HG03159 (cell line): ENCODE results near the gene PAQR4.
A peak's percentile ranks its signal among the peaks of the same experiment; 100 is the strongest.

ENCODE experiments used
- ATAC-seq: cut with Tn5 transposase; IDR thresholded peaks from one replicate; pipeline ENCODE4 v1.9.1; 2021; ENCODE audit warnings: mild to moderate bottlenecking, moderate library complexity; ENCODE audit not compliant: unreplicated experiment

The PAQR4 gene

DNA sequence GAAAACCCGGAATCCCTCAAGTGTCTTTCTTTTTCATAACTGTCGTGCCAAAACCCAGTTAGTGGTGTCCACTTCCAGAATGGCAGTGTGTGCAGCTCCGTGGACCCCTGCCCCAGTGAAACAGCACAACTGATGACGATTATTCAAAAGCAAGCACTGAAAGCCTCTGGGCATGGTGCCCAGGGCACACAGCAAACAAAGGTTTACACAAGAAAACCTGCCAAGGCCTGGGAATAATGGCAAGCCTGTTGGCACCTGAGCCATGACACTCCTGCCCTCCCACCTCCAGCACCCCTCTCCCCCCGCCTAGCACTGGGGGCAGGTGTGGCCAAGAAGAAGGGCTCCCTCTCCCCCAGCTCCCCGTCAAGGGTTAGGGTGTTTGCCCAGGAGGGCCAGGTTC lies 8.3 kb downstream of the PAQR4 start:
- ATAC-seq, result no peak

DNA sequence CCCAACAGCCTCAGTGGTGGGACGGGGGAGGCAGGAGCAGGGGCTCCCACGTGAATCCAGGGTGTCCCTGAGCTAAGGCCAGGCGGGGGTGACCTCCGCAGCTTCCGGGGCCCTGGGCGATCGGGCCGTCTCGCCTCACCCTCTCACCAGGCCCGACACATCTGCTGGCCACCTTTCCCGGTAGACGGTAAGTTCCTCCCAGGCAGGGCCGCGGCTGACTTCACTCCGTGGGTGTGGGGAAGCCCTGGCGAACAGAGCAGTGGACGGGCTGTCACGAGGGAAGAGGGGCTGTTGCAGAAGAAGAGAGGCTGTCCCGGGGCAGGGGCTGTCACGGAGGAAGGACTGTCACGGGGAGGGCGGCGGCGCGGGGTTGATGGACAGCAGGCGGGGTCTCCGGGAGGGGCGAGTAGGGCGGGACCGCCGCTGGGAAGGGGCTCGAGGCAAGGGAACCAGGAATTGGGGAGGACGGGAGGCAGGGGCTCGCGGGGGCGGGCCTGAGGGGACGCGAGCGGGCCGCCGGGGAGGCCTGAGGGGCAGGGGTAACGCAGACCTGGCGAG lies 10.6 kb downstream of the PAQR4 start:
- ATAC-seq, result no peak

DNA sequence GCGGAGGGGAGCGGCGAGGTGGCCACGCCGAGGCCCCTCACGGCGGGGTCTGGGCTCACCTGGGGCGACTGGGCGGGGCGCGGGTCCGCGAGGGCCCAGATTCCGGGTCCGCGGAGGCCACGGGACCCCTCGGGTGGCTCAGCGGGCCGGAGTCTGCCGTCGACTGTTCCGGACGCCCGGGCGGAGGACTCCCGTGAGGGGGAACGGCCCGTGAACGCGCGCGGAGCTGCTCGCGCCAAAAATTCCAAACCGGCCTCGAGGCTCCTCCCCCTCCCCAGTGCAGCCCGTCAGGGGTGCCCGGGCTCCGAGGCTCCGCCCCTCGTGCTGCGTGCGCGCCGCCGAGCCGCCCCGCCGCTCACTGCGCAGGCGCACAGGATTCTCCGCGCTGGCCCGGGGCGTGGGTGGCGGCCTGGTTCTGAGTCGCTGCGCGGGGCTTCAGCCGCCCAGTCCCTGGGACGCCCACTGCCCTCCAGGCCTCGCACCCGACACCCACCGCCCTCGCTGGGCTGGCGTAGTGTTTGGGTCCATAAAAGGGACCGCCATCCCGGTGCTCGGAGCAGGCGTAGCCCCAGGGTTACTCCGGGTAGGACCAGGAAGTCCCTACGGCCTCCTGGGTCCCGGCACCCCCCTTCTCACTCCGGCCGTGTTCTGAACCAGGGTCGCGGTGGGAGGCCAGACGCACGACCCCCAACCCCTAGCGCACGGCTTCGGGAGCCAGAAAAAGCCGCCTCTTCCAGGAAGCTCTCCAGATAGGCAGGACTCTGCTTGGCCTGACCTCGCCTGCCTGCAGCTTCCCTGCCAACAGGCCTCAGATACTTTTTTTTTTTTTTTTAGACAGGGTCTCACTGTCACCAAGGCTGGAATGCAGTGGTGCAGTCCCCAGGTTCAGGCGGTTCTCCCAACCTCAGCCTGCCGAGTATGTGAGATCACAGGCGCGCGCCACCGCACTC lies 11.4 kb downstream of the PAQR4 start, which contains the start of gene PKMYT1:
TSS of gene PKMYT1 (minus strand) at position 220 of the 950 bp plus-strand sequence. CDS start 789 bp downstream, outside the sequence.
- ATAC-seq, result peak; percentile 76

DNA sequence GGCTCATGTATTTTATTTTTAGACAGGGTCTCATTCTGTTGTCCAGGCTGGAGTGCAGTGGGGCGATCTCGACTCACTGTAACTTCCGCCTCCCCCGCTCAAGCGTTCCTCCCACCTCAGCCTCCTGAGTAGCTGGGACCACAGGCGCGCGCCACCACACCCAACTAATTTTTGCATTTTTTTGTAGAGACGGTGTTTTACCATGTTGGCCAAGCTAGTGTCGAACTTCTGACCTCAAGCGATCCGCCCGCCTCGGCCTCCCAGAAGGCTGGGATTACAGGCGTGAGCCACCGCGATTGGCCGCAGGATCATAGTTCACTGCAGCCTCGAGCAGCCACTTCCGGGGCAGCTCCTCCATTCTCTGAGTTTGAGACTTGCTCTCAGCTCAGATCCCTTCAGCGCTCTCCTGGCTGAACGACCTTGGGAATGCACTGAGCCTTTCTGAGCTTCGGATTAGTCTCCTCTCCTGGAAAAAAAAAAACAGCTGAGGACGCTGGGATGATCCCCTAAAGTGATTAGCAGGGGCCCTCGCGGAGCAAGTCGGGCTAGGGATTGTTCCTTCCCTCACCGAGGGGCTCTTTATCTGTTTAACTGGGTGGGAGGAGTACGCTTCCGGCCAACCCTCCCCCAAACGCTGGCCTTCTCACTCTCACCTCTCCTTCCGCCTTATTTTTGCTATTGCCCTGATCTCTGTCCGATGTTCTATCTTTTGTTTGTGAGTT lies 12.2 kb downstream of the PAQR4 start:
- ATAC-seq, result no peak

DNA sequence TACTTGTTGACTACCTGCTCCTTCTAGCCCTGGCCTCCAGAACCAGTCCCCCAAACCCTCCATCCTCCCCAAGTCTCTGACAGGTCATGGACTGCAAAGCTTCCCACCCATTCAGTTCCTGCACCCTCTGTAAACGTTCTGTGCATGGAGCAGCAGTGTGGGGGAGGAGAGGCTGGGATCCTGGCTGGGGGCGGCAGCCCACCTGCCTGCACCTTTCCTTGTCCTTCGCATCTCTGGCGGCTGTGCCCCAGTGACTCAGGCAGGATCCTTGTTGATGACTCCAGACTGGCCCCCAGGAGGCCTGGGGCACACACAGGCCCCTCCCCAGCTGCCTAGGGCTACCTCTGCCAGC lies 12.7 kb downstream of the PAQR4 start:
- no peak for ATAC-seq

DNA sequence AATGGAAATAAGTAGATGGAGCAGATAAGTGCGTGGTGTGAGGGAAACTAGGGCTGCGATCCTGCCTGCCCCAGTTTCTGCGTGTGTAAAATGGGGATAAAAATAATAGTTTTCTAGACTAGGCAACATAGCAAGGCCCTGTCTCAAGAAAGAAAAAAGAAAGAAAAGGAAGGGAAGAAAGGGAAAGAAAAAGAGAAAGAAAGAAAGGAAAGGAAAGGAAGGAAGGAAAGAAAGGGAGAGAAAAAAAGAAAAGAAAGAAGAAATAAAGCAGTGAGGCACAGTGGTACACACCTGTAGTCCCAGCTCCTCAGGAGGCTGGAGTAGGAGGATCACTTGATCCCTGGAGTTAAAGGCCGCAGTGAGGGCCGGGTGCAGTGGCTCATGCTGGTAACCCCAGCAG lies 13.3 kb downstream of the PAQR4 start:
- ATAC-seq, result no peak

DNA sequence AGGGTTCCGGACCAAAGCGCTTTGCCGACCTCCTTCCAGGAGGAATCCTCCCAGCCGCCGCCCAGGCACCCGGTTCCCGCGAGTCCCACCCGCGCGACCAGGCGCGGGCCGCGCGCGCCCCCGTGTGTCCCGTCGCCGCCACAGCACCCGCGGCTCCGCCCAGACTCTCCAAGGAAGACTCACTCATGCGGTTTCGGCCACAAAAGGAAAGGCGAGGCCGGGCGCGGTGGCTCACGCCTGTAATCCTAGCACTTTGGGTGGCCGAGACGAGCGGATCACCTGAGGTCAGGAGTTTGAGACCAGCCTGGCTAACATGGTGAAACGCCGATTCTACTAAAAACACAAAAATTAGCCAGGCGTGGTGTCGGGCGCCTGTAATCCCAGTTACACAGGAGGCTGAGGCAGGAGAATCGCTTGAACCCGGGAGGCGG lies 14.6 kb downstream of the PAQR4 start:
- ATAC-seq, result no peak

DNA sequence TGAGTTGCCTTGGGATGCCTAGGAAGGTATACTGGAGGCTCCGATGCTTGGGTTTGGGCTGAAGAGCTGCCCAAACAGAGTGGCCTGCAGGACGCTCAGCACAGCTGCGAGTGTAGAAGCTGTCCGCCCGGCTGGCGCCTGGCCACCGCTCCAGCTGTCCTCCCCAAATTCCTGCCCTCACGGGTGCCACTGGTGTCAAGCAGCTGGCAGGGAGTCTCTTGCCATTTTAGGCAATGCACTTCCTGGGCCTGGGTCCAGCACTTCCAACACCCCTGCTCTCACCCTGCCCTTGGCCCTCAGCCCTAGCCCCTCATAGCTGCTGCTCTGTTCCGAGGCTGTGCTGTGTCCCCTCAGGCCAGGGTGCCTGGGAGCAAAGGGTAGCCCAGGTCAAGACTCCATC lies 16.3 kb downstream of the PAQR4 start:
- ATAC-seq, result no peak

DNA sequence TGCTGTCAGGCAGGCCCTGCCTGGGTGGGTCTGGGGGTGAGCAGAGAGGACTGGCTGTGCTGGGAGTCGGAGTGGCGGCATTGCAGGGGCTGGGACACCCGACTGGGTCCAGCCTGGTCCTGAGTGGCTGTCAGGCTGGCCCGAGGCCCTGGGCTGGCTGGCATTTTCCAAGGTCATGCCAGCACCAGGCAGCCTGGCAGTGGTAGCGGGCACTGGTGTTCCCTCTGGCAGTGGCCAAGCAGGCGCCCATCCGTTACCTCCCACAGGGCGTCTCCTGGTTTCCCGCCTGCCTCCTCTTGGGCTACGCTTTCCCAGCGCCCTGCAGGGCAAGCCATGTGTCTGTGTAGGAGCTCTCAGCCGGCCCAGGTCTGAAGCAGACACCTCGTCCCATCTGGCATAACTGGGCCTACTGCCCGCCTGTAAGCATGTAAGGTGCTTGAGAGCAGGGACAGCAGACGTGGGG lies 16.8 kb downstream of the PAQR4 start:
- ATAC-seq, result no peak

DNA sequence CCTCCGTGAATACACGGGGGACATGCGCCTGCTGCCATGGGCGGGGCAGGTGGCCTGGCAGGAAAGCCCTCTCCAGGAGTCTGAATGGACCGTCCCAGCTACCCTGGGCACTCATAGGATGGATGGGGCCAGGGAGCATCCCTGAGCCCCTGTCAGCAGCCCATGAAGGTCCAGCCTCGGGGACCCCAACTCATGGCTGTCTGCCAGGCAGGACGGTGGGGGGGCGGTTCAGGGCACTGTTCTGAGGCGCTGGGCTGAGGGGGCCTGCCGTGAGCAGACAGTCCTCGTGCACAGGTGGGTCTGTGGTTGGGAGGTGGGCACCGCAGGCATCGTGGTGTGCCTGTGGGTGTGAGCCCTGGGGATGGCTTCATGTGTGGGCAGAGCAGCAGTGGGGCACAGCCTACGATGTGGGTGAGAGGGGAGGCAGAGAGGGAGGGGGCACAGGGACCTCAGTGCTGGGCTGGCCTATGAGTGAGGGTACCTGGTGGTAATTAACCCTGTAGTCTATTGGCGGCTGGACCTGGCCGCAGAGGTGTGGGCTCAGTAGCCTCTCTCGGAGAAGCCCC lies 17.6 kb downstream of the PAQR4 start:
- ATAC-seq, result no peak

DNA sequence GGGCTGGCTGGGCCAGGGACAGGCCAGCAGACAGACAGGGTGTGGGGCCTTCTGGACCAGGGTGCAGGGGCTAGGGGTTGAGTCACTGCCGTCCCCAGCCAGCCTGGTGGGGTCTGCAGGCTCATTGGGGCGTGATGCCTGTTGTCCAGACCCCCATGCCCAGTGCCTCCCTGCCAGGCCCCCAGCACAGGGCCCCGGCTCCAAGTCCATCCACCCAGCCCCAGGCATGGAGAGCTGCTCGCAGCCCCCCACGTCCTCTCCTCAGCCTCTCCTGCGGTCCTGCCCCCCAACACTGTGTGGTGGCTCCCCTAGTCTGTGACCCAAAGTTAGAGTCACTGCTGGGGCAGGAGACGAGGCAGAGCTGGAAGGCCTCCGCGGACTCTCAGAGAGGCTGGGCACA lies 18.1 kb downstream of the PAQR4 start:
- ATAC-seq, result no peak

DNA sequence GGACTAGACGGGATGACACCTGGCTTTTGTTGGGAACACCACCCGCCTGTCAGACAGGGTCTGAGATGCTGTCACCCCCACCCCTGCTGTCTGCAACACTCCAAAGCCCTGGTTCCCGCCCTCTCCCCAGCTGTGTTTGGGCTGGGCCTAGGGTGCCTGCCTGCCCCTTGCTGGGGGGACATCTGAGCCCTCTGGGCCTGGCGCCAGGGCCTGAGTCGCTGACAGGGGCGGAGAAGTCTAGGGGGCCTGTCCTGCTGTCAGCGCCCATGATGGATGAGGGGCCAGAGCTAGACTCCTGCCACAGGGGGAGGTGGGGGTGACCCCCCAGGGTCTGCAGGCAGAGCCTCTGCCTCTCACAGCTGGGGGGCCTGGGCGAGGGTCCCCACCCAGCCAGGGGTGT lies 18.7 kb downstream of the PAQR4 start:
- ATAC-seq, result no peak

DNA sequence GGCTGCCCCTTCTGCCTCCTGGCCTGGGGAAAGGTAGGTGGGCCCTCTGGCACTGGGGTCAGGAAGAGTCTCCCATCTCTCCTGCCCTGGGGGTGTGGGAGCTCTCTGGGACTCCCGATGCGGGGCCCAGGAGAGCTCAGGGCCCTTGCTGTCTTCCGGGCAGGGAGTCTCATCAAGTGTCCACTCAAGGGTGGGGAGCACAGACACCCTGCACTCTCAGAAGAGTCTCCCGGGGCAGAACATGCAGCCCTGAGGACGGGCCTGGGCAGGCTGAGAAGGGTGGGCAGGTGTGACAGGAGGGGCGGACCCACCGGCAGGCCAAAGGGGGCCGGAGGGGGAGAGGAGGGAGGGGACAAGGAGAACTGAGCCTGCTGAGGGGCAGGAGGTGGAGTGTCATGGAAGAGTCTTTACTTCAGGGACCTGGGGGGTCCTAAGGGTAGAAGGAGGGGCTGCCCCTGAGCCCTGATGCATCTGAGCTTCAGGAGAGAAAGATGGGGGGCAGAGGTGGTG lies 19.5 kb downstream of the PAQR4 start:
- no peak for ATAC-seq

DNA sequence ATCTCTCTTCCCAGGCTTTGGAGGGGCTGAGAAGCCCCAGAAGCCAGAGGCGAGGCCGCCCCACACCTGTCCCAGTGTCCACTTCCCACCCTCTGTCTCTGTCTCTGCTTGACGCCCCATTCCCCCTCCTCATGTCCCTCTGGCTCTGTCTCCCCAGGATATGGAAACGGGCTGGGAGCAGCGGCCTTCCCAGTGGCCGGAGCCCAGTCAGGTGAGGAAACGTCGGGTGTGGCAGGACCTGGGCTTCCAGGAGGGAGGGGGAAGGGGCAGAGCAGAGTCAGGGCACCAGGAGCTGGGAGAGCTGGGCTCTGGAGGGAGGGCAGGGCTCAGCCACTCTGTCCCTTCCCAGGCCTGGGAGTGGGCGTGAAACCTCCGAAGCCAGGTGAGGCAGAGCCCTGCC lies 21.7 kb downstream of the PAQR4 start:
- ATAC-seq, result no peak

DNA sequence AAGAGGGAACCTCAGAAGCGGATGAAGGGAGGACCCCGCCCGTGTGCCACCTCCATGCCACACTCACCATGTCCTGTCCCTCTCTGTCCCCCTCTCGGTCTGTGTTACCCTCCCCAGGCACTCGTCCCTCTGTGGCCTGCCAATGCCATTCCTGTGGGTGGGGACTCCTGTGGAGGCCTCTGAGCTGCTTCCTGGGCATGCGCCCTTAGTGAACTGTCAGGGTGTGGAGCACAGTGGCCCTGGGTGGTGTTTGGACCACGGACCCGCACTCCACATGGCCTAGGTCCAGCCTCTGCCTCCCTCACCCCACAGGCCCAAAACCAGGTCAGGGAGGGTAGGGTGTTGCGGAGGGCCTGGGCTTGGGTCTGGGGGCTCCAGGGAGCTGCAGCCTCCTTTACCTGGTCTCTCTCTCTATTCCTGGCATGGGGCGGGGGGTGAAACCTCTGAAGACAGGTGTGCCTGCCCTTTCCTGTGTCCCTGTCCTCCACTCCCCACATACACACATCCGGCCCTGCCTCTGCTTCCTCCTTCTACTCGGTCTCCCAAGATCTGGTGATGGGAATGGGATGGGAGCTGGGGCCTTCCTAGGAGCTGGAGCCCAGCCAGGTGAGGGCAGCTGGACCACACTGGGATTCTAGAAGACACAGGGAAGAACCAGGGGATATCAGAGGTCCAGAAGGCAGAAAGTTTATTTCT lies 22.6 kb downstream of the PAQR4 start:
- ATAC-seq, result no peak

DNA sequence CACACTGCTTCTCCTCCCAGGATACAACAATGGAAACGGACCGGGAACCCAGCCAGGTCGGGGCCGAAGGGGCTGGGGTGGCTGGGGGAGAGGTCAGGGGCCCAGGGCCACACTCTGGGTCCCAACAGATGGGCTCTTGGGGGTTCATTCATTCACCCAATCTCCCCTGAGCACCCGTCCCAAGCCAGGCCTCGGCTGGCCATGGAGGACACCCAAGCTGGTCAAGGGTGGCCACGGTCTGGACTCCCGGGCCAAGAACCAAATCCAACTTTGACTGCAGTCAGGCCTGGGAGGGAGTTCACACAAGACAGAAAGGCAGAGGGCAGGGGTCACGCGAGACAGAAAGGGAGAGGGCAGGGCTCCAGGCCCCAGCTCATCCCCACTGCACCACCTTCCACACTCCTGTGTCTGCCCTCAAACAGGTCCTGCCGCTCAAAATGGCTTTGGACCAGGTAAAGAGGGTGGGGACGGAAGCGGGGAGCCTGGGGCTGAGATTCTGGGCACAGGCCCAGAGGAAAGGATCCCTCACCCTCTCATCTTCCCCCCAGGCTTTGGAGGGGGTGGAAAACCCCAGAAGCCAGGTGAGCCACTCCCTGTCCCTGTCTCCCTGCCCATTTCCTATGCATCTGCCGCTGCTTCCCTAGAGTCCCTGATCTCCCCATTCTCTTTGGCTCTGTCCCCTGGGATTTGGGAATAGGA lies 23.4 kb downstream of the PAQR4 start:
- ATAC-seq, result no peak

DNA sequence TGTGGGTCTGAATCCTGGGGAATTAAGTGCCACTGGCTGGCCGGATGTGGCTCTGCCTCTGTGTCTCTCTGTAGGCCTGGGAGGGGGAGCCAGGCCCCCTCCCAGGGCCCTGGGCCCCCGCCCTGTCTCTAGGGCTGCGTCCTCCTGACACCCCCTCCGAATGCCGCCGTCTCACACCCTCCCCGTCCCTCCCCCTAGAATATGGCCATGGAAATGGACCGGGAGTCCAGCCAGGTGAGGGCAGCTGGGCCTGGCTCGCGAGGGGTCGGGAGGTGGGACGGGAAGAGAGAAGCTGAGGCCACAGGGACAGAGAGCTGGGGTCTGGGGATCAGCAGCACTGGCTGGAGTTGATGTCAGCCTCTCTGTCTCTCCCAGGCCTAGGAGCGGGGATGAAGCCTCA lies 27.1 kb downstream of the PAQR4 start:
- no peak for ATAC-seq

DNA sequence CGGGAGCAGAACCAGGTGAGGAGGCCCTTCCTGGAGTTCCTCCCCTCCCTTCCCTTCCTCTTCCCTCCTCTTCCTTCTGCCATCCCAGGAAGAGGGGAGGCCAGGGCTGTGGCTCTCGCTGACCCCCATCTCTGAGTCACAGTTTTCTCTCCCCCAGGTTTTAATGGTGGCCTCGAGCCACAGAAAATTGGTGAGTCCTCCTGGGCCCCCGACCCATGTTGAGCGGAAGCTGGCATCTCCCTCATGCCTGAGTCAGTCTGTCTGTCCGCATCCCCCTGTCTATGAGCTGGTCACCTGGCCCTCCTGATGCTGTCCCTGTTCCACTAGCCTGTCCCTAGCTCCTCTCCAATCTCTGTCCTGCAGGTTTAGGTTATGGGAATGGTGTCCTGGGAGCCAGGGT lies 30.8 kb downstream of the PAQR4 start:
- no peak for ATAC-seq

DNA sequence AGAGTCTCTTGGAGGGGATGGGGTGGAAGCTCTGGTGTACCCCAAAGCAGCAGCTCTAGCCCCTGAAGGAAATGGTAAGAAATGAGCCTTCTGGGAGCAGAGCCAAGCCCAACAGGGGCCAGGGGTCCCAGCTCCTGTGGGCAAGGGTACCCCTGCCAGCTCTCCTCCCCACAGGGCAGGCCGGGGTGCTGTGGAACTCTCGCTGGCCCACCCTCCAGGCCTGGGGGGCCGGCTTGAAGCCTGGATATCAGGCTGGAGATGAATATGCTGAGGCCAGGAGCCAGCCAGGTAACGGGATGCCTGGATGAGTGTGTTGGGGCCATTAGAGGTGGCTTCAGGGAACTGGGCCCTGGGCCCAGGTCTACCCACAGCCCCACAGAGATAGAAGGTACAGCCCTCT lies 31.4 kb downstream of the PAQR4 start:
- ATAC-seq, result no peak

DNA sequence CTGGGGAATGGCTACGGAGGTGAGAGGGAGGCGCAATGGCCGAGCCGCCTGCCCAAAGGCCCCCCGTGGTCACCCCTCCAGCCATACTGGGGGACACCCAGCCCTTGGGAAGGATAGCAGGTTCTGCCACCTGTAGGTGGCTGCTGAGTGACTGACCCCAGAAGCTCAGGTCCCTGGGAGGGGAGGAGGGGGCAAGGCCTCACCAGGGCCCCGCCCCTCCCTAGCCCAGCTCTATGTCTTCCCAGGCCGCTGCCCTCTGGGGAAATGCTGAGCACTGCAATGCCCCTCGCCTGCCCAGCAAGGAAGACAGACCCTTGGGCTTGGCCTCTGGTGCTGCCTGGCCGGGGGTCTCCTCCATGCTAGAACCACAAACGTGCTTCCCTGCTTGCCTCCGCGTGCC lies 32.2 kb downstream of the PAQR4 start:
- no peak for ATAC-seq
